Caki2 (cell line): Measurements from ENCODE around the gene DIO3. TPM values are rescaled to one million over a fixed set of nuclear protein-coding genes. Genes with fewer than 3 reads are reported as not detected.
"Not testable (repeated sequence)": the region's sequence is repeated elsewhere in the genome, so short reads cannot be mapped to it uniquely, and the experiment has no call there.

ENCODE experiments used
- DNase-seq: peaks from one replicate; pipeline ENCODE4 v3.0.0-alpha.2; 2015; ENCODE audit warnings: low read depth
- in situ Hi-C: cut with HindIII; loops from 2 replicates; pipeline ENCODE4 v1.10.0; 2016; ENCODE audit warnings: low sequenced_read_pairs, low pct_unique_long_range_greater_than_20kb, mixed read lengths
- total RNA-seq: library from RNA; depleted of rRNA; stranded (reverse); fragments of >200 nt; shearing (Covaris generic); gene quantifications from 2 replicates; pipeline ENCODE4 v1.2.3, GENCODE V29; 2014; ENCODE audit warnings: low replicate concordance

DIO3 gene
- total RNA-seq, 1 experiment from 2014 or later = 0.71 TPM

DNA sequence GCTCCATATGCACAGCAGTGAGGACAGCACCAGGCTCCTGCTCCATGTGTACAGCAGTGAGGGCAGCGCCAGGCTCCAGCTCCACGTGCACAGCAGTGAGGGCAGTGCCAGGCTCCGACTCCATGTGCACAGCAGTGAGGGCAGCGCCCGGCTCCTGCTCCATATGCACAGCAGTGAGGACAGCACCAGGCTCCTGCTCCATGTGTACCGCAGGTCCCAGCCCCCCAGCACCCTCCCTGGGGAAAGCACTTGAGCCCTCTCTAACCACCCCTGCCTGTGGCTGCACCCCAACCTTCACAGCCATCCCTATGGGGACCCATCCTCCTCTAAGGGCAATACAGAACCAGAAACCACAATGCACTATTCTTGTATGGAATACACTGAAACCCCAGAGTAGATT lies 11.2 kb downstream of the DIO3 start:
- DNase-seq, in situ Hi-C loops: not testable (repeated sequence)

DNA sequence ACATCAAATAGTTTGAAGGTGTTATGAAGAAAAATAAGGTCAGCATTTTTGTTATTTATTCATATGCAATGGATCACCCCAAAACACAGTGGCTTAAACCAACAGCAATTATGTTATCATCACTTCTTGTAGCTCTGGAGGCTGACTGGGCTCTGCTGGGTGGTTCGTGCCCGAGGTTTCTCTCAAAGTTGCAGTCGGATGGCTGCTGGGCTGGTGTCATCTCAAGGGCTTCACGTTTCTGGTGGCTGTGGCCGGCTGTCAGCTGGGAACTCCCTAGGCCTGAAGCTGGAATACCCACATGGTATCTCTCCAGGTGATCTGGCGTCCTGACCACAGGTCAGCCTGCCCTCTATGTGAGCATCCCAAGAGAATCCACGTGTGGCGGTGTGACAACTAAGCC lies 12.0 kb downstream of the DIO3 start:
- in situ Hi-C loops = no loop called here

DNA sequence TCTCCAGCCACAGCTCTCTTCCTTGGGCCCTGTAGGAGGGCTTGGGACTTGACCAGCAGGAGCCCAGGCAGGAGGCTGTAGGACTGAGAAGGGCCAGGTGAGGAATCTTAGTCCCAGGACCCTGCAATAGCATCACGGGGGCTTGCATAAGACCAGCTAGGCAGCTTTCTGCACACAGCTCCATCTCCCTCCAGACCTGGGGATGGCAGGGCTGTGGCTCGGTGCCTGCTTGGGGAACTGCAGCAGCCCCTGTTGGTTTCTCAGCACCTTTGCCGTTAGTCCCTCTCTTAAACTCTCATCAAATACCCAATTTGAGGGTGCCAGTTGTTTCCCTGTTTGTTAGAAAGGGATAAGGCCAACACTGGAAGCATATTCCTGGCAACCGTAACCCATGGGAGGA lies 14.3 kb downstream of the DIO3 start:
- in situ Hi-C loops = no loop called here
- no peak for DNase-seq

More for the DNA sequence above, 12.0 kb downstream of the DIO3 start:
- no peak for DNase-seq

DNA sequence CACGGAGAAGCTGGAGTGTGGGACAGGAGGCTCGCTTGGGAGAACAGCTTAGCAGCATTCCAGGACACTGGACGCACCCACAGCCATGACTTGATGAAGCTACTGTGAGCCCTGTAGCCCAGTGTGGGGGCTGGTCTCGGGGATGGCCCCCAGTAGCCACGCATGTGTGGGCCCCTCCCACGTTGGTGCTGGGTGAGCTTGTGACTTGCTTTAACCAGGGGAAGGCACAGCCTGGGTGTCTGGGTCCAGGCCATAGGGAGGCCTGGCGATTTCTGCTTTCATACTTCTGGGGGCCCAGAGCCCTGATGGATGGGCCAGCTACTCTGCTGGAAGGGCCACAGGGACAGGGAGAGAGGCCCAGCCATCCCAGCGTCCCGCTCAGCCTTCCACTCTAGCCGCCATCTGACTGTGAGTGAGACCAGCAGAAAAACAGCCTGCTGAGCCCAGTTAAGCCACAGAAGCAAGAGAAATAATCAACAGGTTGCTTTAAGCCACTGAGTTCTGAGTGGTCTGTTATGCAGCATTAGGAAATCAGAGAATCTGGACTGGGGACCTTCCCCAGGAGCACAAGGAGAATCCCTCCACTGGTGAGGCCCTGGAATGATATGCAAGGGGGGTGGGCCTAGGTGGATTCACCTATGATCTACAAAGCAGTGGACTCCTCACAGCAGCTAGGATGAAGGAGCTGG lies 16.1 kb downstream of the DIO3 start:
- no peak for DNase-seq
- in situ Hi-C loops = no loop called here

DNA sequence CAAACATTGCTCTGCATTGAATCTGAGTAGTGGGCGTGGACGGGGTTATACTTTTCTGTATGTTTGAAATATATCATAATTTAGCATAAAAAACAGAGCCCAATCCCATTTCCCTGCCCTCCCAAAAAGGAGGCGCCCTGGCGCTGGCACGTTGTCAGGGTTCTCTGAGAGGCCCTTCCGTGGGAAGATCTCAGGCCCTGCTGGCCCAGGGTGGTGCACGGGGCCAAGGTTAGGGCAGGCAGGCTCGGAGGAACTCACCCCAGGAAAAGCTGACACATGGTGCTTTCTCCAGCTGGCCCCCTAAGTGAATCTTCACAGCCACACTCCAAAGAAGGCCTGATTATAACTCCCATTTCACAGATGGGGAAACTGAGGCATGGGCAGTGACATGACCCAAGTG lies 17.2 kb downstream of the DIO3 start:
- in situ Hi-C loops = no loop called here
- DNase-seq = no peak

DNA sequence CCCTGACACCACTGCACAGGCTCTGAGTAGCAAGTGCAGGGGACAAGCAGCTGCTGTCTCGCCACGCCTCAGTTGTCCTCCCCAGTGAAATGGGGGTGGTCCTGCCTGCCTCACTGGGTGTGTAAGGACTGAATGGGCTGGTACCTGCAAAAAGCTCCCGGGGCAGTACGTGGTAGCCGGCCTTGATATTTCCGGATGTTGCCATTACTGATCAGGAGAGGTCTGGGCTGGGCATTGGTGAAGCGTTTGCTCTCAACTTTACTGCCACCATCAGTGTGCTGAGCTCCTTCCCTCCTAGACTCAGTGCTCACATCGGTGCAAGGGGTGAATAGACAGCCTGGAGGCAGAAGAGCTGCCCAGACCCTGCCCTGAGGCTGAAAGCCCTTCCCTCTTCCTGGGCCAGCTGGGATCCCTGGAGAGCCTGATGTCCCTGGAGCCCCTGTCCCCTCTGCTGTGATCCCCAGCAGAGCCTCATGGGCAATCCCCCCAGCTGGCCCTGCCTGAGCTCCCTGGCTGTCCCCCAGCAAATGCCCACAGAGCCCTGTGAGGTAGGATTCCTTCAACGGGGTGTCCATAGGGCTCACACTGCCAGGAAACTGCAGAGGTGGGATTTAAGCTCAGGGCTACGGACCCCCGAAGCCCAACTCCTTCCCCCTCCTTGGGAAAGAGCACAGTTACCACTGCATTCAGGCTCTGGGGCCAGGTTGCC lies 18.2 kb downstream of the DIO3 start:
- in situ Hi-C loops = no loop called here
- DNase-seq = no peak

DNA sequence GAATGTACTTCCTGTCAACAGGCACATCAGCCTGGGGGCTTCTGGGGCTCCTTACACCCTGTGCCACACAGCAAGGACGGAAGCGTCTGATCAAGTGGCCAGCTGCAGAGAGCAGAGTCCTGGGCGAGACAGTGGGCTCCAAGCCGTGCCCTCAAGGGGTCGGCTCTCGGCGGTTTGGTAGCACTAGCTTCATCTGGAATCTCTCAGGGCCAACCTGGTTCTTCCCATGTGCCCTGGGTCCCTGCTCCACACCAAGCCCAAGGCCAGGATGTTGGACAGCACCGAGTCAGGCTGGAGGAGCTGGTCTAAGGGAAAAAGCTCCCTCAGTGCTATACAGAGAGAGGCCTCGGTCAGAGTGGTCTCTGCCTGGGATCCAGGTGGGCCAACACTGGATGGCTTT lies 20.5 kb downstream of the DIO3 start:
- in situ Hi-C loops = no loop called here
- no peak for DNase-seq

DNA sequence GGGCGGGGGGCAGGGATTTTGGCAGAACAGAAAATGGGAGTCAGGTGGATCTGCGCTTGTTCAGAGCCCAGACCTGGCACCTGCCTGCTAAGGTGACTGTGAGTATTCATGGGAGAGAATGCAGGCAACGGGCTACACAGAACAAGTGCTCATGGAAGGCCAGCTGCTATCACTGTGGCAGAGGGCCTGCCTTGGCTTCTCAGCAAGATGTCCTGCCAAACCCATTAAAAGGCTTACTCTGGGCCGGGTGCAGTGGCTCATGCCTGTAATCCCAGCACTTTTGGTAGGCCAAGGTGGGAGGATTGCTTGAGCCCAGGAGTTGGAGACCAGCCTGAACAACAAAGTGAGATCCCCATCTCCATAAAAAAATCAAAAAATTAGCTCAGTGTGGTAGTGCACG lies 21.0 kb downstream of the DIO3 start:
- no peak for DNase-seq
- in situ Hi-C loops = no loop called here

DNA sequence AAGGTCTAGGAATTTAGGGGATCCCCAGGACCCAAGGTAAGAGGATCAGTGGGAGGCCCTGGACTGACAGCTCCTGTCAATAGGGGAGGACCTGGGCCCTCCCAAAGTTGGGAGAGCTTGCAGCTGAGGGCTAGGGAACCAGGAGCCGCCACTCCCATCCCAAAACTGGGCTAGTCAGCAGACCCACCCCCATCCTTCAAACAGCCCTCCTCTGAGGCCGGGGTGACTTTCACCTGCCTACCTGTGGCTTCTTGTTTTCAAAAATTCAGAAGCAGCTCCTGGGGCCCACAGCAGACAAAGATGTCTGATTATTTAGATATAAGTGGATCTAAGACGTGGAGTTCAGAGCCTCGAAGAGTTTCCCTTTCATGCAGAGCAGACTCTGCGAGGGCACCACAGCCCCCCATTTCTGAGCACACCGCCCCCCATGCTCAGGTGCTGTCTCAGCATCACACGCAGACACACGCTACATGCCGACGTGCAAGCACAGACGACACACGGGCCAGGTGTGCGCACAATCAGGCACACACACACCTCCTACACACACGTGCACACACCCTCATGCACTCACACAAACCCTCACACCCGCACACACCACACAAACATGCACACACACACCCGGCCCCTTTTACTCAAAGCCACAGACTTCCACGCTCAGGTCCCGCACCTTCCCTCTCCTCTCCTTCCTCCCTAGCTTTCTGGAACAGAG lies 21.9 kb downstream of the DIO3 start:
- in situ Hi-C loops = no loop called here

DNA sequence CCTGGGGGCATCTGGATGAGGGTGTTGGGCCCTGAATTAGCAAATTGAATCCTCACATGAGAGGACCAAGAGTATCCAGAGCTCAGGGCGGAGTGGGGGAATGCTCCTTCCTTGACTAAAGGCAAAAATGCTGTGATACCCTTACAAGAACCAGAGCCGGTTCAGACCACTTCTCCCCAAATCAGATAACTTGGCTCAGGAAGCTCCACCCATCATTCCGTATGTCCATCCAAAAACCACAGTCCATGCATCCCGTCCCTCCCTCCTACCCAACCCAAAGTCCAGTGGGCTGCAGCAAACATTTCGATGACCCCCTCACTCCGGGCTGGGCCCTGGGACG lies 22.4 kb downstream of the DIO3 start:
- no peak for DNase-seq
- in situ Hi-C loops = no loop called here

More for the DNA sequence above, 21.9 kb downstream of the DIO3 start:
- no peak for DNase-seq

DNA sequence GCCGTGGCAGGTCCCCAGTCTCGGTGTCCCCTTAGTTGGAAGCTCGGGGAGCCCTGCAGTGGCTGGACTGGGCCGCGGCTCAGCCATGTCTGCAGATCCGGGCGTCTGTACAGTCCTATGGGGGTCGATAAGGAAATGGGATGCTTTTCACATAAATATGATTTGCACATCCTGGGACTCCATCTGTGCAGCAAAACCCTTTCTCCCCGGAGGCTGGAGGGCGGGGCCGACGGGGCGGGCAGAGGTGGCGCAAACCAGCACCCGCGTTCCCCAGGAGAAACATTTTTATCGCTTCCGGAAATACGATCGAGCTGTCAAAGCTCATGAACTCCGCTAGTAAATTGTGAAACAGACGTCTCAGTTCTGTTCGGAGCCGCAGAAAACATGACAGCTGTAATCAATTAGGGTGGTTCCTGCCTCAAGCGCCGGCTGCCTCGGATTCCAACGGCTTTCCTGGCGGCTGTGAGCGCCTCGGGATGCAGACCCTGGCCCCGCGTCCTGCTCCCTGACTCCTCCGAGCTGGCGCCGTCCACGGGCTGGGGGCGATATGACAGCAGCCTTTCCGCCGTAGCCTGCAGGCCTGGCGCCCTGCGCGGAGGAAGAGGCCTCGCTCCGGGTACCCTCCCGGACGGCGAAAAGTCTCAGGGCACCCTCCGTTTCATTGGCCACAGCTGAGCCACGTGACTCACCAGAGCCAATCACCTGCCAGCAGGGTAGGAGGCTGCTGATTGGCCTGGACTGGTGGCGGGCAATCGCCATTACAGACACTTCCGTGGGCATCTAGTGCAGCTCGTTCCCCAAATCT lies 23.0 kb downstream of the DIO3 start:
- in situ Hi-C loops = no loop called here
- no peak for DNase-seq

DNA sequence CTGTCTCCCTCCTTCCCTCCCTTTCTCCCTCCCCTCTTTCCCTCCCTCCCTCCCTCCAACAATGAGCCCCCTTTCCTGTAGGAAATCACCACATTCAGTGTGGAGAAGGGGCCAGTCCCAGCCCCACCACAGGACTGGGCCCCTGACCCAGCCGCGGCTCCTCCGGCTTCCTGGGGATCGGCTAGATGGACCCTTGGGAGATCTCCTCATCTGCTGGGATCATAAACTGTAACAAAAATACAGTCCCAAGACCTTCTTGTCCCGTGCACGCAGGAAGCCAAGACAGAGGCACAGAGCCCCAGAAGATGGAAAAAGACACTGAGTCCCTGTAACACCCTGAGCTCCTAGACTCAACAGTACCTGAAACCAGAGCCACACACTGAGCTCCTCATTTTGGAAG lies 23.9 kb downstream of the DIO3 start:
- in situ Hi-C loops = no loop called here
- no peak for DNase-seq

DNA sequence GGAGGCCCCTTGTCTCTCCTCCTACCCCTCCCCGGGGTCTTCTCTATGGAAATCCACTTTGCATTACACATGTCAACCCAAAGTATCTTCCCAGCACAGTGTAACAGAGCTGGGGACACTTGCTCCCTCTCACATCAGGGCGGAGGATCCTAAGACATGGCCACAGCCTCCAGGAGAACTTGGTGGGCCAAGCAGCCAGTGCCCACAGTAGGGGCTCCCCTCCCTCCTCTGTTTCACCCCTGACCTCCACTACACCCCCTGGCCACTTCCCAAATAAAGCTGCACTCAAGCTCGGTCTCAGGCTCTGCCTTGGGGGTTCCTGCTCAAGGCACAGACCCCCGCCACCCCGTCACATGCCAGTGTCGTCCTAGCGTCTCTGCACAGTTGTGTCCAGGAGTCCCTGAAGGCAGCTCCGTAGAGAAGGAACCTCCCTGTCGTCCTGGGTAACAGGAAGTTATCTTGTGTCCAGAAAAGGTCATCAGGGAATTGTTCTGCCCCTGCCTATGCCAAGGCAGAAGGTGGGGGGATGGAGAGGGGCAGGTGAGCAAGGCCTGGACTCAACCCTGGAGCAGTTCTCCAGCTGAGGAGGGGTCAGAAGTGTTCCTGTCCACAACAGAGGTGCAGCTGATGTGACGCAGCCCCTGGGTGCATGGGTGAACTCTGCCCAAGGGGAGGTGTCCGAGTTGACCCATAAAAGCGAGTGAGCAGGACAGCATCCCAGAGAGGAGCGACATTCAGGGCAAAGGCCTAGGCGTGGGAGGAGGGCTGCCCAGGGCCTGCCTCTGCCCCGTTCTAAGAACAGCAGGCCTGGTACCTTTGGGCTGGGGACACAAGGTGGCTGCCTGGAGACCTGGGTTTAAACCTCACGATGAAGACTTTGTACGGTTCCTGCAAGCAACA lies 25.5 kb downstream of the DIO3 start:
- in situ Hi-C loops = no loop called here
- no peak for DNase-seq

DNA sequence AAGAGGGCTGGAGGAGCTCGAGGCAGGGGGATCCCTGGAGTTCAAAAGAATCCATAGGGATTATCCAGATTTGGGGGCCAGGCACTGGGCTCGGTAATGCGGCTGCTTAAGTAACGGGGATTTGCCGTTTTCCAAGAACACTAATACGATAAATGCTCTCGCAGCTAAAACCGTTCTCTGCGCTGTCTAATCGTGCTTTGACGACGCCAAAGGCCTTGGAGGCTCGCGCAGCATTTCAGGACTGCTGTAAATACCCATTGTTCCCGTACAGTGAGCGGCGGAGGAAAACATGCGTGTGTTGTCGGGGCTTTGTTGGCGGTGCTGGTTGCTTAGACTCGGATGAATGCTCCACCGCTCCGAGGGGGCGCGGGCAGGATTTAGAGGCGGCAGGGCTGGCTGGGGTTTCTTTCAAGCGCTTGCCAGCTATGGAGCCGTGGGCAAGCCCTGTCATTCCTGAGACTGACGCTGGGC lies 26.2 kb downstream of the DIO3 start:
- DNase-seq = no peak

DNA sequence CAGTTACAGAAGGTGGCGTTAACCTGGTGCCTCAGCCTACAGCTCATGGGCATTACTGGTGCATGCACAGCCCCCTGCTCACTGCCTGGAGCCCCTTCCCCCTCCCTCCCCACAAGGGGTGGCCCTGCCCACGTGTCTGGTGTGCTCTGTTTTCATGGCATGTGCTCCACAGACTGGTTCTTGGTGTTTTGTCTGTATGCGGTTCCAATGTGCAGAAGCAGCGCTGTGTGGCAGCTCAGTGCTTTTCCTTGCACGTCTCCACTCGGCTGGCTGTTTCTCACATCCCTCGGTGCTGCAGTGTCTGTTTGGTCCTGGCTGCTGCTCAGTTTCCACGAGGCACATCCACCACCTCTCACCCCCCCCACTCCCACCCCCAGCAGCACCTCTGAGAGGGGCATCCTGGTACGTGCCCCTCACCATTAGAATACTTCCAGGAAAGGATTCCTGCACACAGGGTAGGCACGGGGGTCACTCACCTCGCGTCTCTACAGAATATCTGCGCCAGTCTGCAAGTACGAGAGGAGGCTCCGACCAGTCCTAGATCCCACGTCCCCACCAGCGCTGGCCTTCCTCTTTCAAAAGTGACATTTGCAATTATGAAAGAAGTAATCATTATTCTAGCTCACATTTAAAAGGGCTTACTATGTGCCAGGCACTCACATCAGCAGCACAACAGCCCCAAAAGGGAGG lies 27.1 kb downstream of the DIO3 start:
- in situ Hi-C loops = no loop called here

More for the DNA sequence above, 26.2 kb downstream of the DIO3 start:
- in situ Hi-C loops = no loop called here

DNA sequence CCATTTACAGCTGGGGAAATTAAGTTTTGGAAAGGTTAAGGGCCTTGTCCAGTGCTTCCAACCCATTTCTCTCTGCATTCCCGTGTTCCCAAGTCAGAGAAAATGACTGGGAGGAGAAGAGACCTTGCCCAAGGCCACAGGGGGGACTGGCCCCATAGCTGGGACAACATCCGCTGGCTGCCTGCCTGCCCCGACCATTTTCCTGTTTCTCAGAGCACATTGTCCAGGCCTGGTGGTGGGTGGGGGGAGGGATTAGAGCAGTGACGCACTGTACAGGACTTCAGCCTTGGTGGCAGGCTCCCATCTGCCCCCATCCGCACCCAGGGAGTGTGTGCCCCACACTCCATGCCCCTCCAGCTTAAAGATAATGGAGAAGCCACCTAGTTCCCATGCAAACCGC lies 27.7 kb downstream of the DIO3 start:
- no peak for DNase-seq
- in situ Hi-C loops = no loop called here

More for the DNA sequence above, 27.1 kb downstream of the DIO3 start:
- no peak for DNase-seq

DNA sequence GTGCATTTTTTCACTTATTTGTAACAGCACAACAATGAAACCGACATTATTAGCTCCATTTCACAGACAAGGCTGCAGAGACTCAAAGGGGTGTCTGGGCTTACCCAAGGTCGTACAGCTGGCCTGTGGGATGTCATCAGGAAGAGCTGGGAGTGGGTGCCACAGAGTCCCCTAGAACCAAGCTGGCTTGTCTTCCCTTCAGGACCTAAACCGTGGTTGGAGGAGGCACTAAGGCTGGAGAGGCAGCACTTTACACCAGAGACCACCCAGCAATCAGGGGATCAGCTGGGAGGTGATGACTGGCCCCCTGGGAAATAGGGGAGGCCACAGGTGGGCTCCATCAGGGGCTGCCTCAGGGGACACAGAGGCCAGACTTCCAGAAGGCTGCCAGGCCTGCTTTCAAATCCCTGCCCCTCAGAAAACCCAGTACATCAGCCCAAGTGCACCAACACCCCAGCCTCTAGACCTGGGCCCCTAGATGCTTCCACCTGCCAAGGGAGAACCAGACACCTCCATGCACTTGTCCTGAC lies 28.3 kb downstream of the DIO3 start:
- no peak for DNase-seq
- in situ Hi-C loops = no loop called here
